Ovary (tissue), 9 donors: ENCODE results near the gene TFDP1. TPM values are rescaled to one million over a fixed set of nuclear protein-coding genes. Genes with fewer than 3 reads are reported as not detected.

Experiments used
- DNase-seq, 5 donors: peaks; one replicate each; pipeline ENCODE4 v3.0.0-alpha.2; 2019 to 2020
- H3K27ac ChIP-seq, 2 donors: fragments of 200-600 bp; one replicate each; pipeline versions ENCODE4 v1.5.1 to v1.8.0; 2019 to 2022
- H3K27me3 ChIP-seq: fragments of 200-600 bp; one replicate; pipeline ENCODE4 v1.8.0; 2022
- H3K36me3 ChIP-seq: fragments of 200-600 bp; sonication (generic); one replicate; pipeline ENCODE4 v1.5.1; 2019
- H3K4me1 ChIP-seq: one replicate; pipeline ENCODE4 v1.8.1; 2013; ENCODE audit warnings: mild to moderate bottlenecking, moderate library complexity; ENCODE audit not compliant: insufficient read depth
- H3K4me3 ChIP-seq: fragments of 200-600 bp; sonication (generic); one replicate; pipeline ENCODE4 v1.5.1; 2017
- H3K9me3 ChIP-seq, 2 donors: fragments of 200-600 bp in 1 of 2; sonication (generic) in 1 of 2; one replicate each; pipeline versions ENCODE4 v1.5.1 to v1.8.1; 2013 to 2019; ENCODE audit warnings: mild to moderate bottlenecking in 1 of 2, moderate library complexity in 1 of 2
- CTCF ChIP-seq, 3 donors: fragments of 450-650 bp in 2 of 3; fragments of 200-600 bp in 1 of 3; IDR thresholded peaks; one replicate each; pipeline versions ENCODE4 v1.5.1 to v1.8.0; 2016 to 2022; ENCODE audit warnings: antibody characterized with exemption in 3 of 3, mild to moderate bottlenecking in 1 of 3
- EP300 ChIP-seq: sonication (generic); formaldehyde crosslinking; IDR thresholded peaks from one replicate; pipeline ENCODE4 v1.6.1; 2017; ENCODE audit warnings: antibody characterized with exemption
- POLR2A ChIP-seq: fragments of 450-650 bp; IDR thresholded peaks from one replicate; pipeline ENCODE4 v1.6.1; 2017; ENCODE audit warnings: antibody characterized with exemption, mild to moderate bottlenecking, moderate library complexity
- WGBS, 3 donors: extraction: QIAGEN DNeasy Blood & Tissue Kit in 1 of 3; methylation state at CpG; one replicate each; pipeline versions ENCODE4 v1.1.5 to v1.1.7; 2013 to 2017; 5-methylcytosine and 5-hydroxymethylcytosine counted together
- intact Hi-C, 4 donors: fragments of 100-400 bp; cut with DNase I; formaldehyde crosslinking; loops; one replicate each; pipeline versions ENCODE4 v1.11.0 to v1.15.1; 2022 to 2023
- polyA plus RNA-seq, 2 donors: library from polyadenylated mRNA; stranded (reverse); fragments of 200-250 nt in 1 of 2; fragments of 350-450 nt in 1 of 2; fragmentation: Illumina TruSeq in 1 of 2; extraction: RNeasy Lipid Tissue Mini Kit (QIAGEN cat#74804) in 1 of 2; gene quantifications; one replicate each; pipeline ENCODE4 v1.2.3, GENCODE V29; 2013 to 2014
- total RNA-seq, 7 donors: library from RNA; depleted of rRNA in 2 of 7; stranded (reverse); fragments of >200 nt in 2 of 7; fragmentation: NEBNext Ultra II Directional in 3 of 7; extraction: Animal tissue kit (Norgen Biotek cat#: 25700) in 3 of 7; gene quantifications; one replicate each; pipeline versions ENCODE4 v1.1.0 to v1.2.4, GENCODE V29; 2016 to 2023
- donor health status: DM: no; HTN: no; CAD: no; lungs with moderate emphysema.
- donor health status: DM: no; HTN: no; CAD: no.
- donor health status: Bipolar disorder and iron deficiency.
- donor health status: DM: yes; HTN: yes; CAD: no.
- donor health status: DM: no; HTN: no; CAD: no.
- donor health status: DM: yes; HTN: yes; CAD: no.

TFDP1 gene
- total and polyA plus RNA-seq, 9 donors, result 8.8 to 45.6 (median 33.8) TPM

DNA sequence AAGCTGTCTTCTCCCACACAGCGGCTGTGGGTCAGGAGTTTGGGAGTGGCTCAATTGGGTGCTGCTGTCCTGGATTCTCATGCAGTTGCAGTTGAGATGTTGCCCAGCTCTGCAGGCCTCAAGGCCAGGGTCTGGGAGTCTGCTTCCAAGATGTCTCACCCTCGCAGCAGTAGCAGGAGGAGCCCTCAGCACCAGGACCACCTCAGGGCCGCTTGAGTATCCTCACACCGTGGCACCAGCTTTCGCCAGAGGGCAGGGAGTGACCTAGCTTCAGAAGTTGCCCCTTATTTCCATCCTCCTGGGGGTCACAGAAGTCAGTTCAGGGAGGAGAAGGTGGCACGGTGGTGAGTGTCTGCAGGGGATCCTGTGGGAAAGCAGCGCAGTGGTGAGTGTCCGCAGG, 20.9 kb downstream of the TFDP1 start:
- no peak overlapping the region for H3K27ac ChIP-seq

GRCh38 chr13:113605866-113606438, 21.4 kb downstream of the TFDP1 start:
- no peak overlapping the region for H3K4me3 ChIP-seq
- no peaks in the 10 kb centered on the region for H3K9me3 ChIP-seq
- TF ChIP-seq CTCF (IDR thresholded peaks at IDR 0.05) (no peak), POLR2A (no peak), EP300 (no peak)
- intact Hi-C loops, result no loop called here
- DNase-seq, result no peak
- H3K36me3 ChIP-seq, result no peaks in the 10 kb centered on the region
- no peak overlapping the region for H3K27ac ChIP-seq
- H3K27me3 ChIP-seq, result no peaks in the 10 kb centered on the region
- no peaks in the 10 kb centered on the region for H3K4me1 ChIP-seq
- 96 to 97% (median 96%) methylated on average over 34 of the region's 34 CpGs for WGBS, 3 donors

More for the DNA sequence above, 20.9 kb downstream of the TFDP1 start:
- Histone ChIP-seq H3K4me3 (no peak overlapping the region), H3K36me3 (no peaks in the 10 kb centered on the region), H3K4me1 (no peaks in the 10 kb centered on the region), H3K27me3 (no peaks in the 10 kb centered on the region), H3K9me3 (no peaks in the 10 kb centered on the region)
- no peak for DNase-seq
- TF ChIP-seq EP300 (no peak), POLR2A (no peak), CTCF (IDR thresholded peaks at IDR 0.05) (no peak)
- 85 to 90% (median 88%) methylated on average over 8 of the region's 8 CpGs for WGBS, 3 donors
- intact Hi-C loops, result no loop called here

- TF ChIP-seq POLR2A (no peak), EP300 (no peak)
- H3K4me3 ChIP-seq, result no peak overlapping the region
- H3K9me3 ChIP-seq, result no peaks in the 10 kb centered on the region
- intact Hi-C loops, result no loop called here
- no peak overlapping the region for H3K27ac ChIP-seq
- no peaks in the 10 kb centered on the region for H3K27me3 ChIP-seq
- H3K4me1 ChIP-seq, result no peaks in the 10 kb centered on the region
- WGBS, 3 donors, result 86 to 91% (median 89%) methylated on average over 27 to 28 of the region's 28 CpGs
- no peak for DNase-seq
- H3K36me3 ChIP-seq, result no peaks in the 10 kb centered on the region
Observed at GRCh38 chr13:113607056-113607888, 22.7 kb downstream of the TFDP1 start.

GRCh38 chr13:113607889-113608635, 23.5 kb downstream of the TFDP1 start:
- Histone ChIP-seq H3K4me3 (no peak overlapping the region), H3K4me1 (no peaks in the 10 kb centered on the region), H3K27me3 (no peaks in the 10 kb centered on the region), H3K36me3 (no peaks in the 10 kb centered on the region), H3K27ac (no peak overlapping the region), H3K9me3 (no peaks in the 10 kb centered on the region)
- intact Hi-C loops, result no loop called here
- no peak for TF ChIP-seq EP300
- TF ChIP-seq CTCF (IDR thresholded peaks at IDR 0.05), result no peak
- TF ChIP-seq POLR2A, result no peak
- WGBS, 3 donors, result 83 to 86% (median 83%) methylated on average over 25 of the region's 25 CpGs
- no peak for DNase-seq
